Gastroesophageal sphincter (tissue), 4 donors: ENCODE results near the gene NFATC2. TPM values are rescaled to one million over a fixed set of nuclear protein-coding genes. Genes with fewer than 3 reads are reported as not detected.
A peak's percentile ranks its signal among the peaks of the same experiment; 100 is the strongest.

ENCODE experiments used
- ATAC-seq: fragments of 150-250 bp; one replicate; pipeline ENCODE4 v1.9.1; 2016; ENCODE audit warnings: mild to moderate bottlenecking, moderate library complexity
- H3K27ac ChIP-seq, 4 donors: fragments of 200-600 bp; sonication (generic) in 3 of 4; 1 replicate in 3 of 4; 2 replicates in 1 of 4; pipeline ENCODE4 v1.5.1; 2016 to 2019
- H3K27me3 ChIP-seq: fragments of 200-600 bp; sonication (generic); one replicate; pipeline ENCODE4 v1.5.1; 2019
- H3K36me3 ChIP-seq, 2 donors: fragments of 200-600 bp; sonication (generic); one replicate each; pipeline ENCODE4 v1.5.1; 2019; ENCODE audit warnings: control low read depth in 1 of 2
- H3K4me1 ChIP-seq, 3 donors: fragments of 200-600 bp; sonication (generic); 1 replicate in 2 of 3; 2 replicates in 1 of 3; pipeline ENCODE4 v1.5.1; 2016 to 2019; ENCODE audit warnings: control low read depth in 2 of 3
- H3K4me3 ChIP-seq, 2 donors: fragments of 200-600 bp; sonication (generic); one replicate each; pipeline ENCODE4 v1.5.1; 2019; ENCODE audit warnings: mild to moderate bottlenecking in 1 of 2, moderate library complexity in 1 of 2
- H3K9me3 ChIP-seq, 3 donors: fragments of 200-600 bp; sonication (generic); one replicate each; pipeline ENCODE4 v1.5.1; 2017 to 2019; ENCODE audit warnings: control low read depth in 2 of 3
- EP300 ChIP-seq: sonication (generic); formaldehyde crosslinking; IDR thresholded peaks from one replicate; pipeline ENCODE4 v1.6.1; 2017; ENCODE audit warnings: antibody characterized with exemption, mild to moderate bottlenecking
- POLR2A ChIP-seq, 2 donors: fragments of 450-650 bp; IDR thresholded peaks; one replicate each; pipeline ENCODE4 v1.6.1; 2017; ENCODE audit warnings: antibody characterized with exemption in 2 of 2, mild to moderate bottlenecking in 2 of 2, moderate library complexity in 1 of 2
- POLR2AphosphoS5 ChIP-seq: sonication (generic); formaldehyde crosslinking; IDR thresholded peaks from one replicate; pipeline ENCODE4 v1.6.1; 2017; ENCODE audit warnings: antibody characterized with exemption
- WGBS, 2 donors: methylation state at CpG; one replicate each; pipeline ENCODE4 v1.1.5; 2018; ENCODE audit warnings: low coverage in 1 of 2; 5-methylcytosine and 5-hydroxymethylcytosine counted together
- total RNA-seq, 4 donors: library from RNA; depleted of rRNA; stranded (reverse); fragments of >200 nt; gene quantifications; one replicate each; pipeline ENCODE4 v1.1.0, GENCODE V29; 2016
- TF ChIP-seq, protein P1 (sequence below), 4 experiments: fragments of 200-600 bp in 2 of 4; fragments of 450-650 bp in 2 of 4; sonication (generic) in 1 of 4; IDR thresholded peaks; one replicate each; pipeline ENCODE4 v1.5.1; 2017 to 2019; ENCODE audit warnings: antibody characterized with exemption in 4 of 4, mild to moderate bottlenecking in 2 of 4, moderate library complexity in 2 of 4

Gene NFATC2
- total RNA-seq, 4 donors from 2014 or later: 4.4 to 20.2 (median 9.0) TPM

DNA sequence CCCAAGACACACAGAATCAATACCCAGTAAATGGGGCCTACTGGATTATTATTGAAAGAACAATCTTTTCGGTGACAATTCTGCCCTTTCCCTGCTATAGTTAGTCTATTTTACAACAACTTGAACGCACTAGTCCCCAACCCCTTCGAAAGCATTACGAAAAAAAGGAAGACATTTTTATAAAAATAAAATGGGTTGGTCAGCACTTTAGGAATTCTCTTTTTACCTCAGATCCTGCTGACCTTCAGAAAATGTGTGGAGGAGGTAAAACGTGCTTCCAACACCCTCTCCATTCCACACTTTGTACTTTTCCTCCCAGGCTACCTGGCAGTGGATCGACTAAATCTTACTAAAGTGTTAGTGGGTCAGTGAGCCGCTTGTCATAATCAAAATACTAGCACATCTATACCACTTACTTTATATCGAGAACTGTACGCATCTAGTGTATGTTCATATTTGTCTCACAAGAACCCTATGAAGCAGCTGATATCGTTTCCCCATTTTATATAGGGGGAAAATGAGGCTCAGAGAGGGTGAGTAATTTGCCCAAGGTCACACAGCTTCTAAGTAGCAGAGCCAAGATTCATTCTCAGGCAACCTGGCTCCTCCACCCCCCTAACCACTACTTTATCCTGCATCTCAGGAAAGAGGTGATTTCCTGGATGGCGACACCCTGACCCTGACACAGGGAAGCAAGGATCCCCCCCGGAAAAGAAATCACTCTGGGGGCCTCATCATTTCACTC, 10.6 kb downstream of the NFATC2 start:
- no peak for ATAC-seq
- H3K27ac ChIP-seq: peak overlapping the region in 3 of 4 donors; percentile 53 to 69 (median 67)
- peak overlapping the region in 1 of 2 donors; percentile 2 for H3K4me3 ChIP-seq
- no peaks in the 10 kb centered on the region for H3K27me3 ChIP-seq
- TF ChIP-seq, protein P1, sequence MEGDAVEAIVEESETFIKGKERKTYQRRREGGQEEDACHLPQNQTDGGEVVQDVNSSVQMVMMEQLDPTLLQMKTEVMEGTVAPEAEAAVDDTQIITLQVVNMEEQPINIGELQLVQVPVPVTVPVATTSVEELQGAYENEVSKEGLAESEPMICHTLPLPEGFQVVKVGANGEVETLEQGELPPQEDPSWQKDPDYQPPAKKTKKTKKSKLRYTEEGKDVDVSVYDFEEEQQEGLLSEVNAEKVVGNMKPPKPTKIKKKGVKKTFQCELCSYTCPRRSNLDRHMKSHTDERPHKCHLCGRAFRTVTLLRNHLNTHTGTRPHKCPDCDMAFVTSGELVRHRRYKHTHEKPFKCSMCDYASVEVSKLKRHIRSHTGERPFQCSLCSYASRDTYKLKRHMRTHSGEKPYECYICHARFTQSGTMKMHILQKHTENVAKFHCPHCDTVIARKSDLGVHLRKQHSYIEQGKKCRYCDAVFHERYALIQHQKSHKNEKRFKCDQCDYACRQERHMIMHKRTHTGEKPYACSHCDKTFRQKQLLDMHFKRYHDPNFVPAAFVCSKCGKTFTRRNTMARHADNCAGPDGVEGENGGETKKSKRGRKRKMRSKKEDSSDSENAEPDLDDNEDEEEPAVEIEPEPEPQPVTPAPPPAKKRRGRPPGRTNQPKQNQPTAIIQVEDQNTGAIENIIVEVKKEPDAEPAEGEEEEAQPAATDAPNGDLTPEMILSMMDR (IDR thresholded peaks at IDR 0.05): no peak
- no peak for TF ChIP-seq EP300
- no peak for TF ChIP-seq POLR2AphosphoS5
- TF ChIP-seq POLR2A (IDR thresholded peaks at IDR 0.05): no peak
- no peaks in the 10 kb centered on the region for H3K9me3 ChIP-seq
- H3K4me1 ChIP-seq: peaks cover 0 to 45% (median 0%) of the 10 kb centered on the region in 3 donors
- no peaks in the 10 kb centered on the region for H3K36me3 ChIP-seq
- WGBS, 2 donors: 83 to 88% methylated on average over 10 of the region's 12 CpGs

DNA sequence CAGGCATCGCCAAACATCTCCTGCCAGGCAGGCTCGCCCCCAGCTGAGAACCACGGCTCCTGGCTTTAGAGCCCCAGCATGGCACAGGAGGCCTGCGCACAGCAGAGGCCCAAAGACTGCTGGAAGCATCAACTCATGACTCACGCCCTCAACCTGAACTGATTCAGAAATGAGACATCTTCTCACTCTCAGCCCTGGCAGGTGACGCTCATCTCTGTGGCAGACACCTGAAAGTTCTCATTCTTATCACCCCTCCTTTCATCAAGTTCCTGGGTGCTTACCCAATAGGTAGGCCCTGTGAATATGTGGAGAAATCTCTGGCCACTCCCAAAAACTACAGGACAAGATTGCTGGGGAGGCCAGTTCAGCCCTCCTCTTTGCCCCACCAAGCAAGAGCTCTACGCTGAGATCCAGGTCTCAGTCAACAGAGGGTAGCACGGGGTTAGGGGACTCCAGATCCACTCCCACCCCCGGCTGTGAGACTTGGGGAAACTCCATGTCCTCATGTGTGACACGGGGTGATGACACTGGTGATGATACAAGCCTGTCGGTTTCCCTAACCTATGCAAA, 11.3 kb downstream of the NFATC2 start:
- no peaks in the 10 kb centered on the region for H3K36me3 ChIP-seq
- 92% methylated on average over 2 of the region's 11 CpGs; no CpG with 5 or more reads in 1 of the 2 donors for WGBS, 2 donors
- TF ChIP-seq, protein P1 (IDR thresholded peaks at IDR 0.05): no peak
- no peak for TF ChIP-seq EP300
- no peak for TF ChIP-seq POLR2AphosphoS5
- no peak for TF ChIP-seq POLR2A (IDR thresholded peaks at IDR 0.05)
- ATAC-seq: no peak
- no peaks in the 10 kb centered on the region for H3K27me3 ChIP-seq
- peaks cover 0 to 45% (median 0%) of the 10 kb centered on the region in 3 donors for H3K4me1 ChIP-seq
- no peak overlapping the region for H3K4me3 ChIP-seq
- no peak overlapping the region for H3K27ac ChIP-seq
- H3K9me3 ChIP-seq: no peaks in the 10 kb centered on the region

DNA sequence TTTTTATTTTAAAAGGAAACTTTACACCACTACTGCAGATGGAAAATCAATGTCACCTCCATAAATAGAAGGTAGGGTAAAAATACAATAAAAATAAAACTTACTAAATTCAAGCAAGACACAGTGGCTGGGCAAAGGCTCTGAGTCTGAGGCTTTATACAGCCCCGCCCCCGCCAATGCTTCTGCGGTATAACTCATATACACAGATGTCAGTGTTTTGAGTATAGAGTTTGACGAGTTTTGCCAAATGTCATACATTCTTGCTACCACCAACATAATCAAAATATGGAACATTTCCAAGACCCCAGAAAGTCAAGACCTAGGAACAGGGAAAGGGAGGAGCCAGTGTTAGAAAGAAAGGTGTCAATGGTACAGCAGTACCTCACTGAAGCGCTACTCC, 12.8 kb downstream of the NFATC2 start:
- Histone ChIP-seq H3K27me3 (no peaks in the 10 kb centered on the region), H3K36me3 (no peaks in the 10 kb centered on the region), H3K27ac (peak overlapping the region in 1 of 4 donors; percentile 29), H3K9me3 (no peaks in the 10 kb centered on the region), H3K4me1 (peaks cover 0 to 45% (median 0%) of the 10 kb centered on the region in 3 donors), H3K4me3 (no peak overlapping the region)
- 57 to 73% methylated on average over 2 to 5 of the region's 5 CpGs for WGBS, 2 donors
- TF ChIP-seq POLR2A (IDR thresholded peaks at IDR 0.05) (no peak), EP300 (no peak), POLR2AphosphoS5 (no peak)
- TF ChIP-seq, protein P1 (IDR thresholded peaks at IDR 0.05): no peak
- no peak for ATAC-seq

DNA sequence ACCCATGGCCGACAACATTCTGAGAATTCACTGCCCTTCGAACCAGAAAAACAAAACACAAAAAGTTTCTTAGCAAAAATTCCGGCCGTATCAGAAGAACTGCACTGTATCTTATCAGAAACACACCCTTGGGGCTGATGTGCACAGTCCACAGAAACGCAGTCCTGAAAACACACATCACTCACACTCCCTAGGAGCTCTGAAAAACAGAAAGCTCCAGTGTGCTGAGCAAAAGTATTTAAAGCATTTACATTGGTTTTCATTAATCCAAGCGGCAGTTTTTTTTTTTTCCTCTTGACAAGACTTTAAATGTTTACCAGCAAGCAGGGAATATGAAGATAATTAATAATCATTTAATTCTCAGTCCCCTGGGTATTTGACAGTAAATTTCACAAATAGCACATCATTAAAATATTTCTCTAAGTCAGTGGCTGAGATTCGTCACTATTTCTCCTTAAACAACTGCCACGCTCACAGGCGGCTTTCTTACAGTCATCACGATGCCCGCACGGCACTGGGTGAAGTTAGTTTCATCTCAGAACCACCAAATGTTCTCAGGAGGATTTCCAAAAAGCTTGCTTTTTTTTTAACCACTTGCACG, 13.3 kb downstream of the NFATC2 start:
- no peak for ATAC-seq
- no peaks in the 10 kb centered on the region for H3K36me3 ChIP-seq
- no peak overlapping the region for H3K4me3 ChIP-seq
- H3K4me1 ChIP-seq: peaks cover 0 to 45% (median 0%) of the 10 kb centered on the region in 3 donors
- peak overlapping the region in 3 of 4 donors; percentile 3 to 29 (median 28) for H3K27ac ChIP-seq
- TF ChIP-seq, protein P1 (IDR thresholded peaks at IDR 0.05): no peak
- TF ChIP-seq EP300 (no peak), POLR2AphosphoS5 (no peak), POLR2A (IDR thresholded peaks at IDR 0.05) (no peak)
- 31 to 33% methylated on average over 13 of the region's 13 CpGs for WGBS, 2 donors
- no peaks in the 10 kb centered on the region for H3K9me3 ChIP-seq
- no peaks in the 10 kb centered on the region for H3K27me3 ChIP-seq
